ENCODE measurements around the gene PIK3R2. TPM values are rescaled to one million over a fixed set of nuclear protein-coding genes. Genes with fewer than 3 reads are reported as not detected.

Gene PIK3R2
- total and polyA plus RNA-seq, 10 donors: 4.2 to 22.7 (median 13.9) TPM

GRCh38 chr19:18128805-18129204 is 24.2 kb upstream of the PIK3R2 start:
- no peak for DNase-seq
- H3K36me3 ChIP-seq: peaks cover 0 to 100% (median 86%) of the 10 kb centered on the region in 6 donors
- no peaks in the 10 kb centered on the region for H3K9me3 ChIP-seq
- TF ChIP-seq POLR2AphosphoS5 (IDR thresholded peaks at IDR 0.05): peak in 1 of 3 donors; percentile 15
- no peak for TF ChIP-seq POLR2A (IDR thresholded peaks at IDR 0.05)
- no peak overlapping the region for H3K4me3 ChIP-seq
- intact Hi-C loops (cut with DNase I; ENCODE audit: low total_unique reads): no loop called here
- peak overlapping the region in 3 of 8 donors; percentile 53 to 64 (median 59) for H3K27ac ChIP-seq
- H3K4me1 ChIP-seq: peaks cover 0 to 38% (median 2%) of the 10 kb centered on the region in 6 donors
- H3K27me3 ChIP-seq (replicated peaks in 1 of 7): no peaks in the 10 kb centered on the region
- WGBS, 5 donors: 92 to 98% (median 96%) methylated on average over 11 to 12 of the region's 12 CpGs

- Histone ChIP-seq H3K27ac (no peak overlapping the region), H3K27me3 (replicated peaks in 1 of 7) (no peaks in the 10 kb centered on the region), H3K4me1 (peaks cover 0 to 31% (median 2%) of the 10 kb centered on the region in 6 donors), H3K36me3 (peaks cover 0 to 100% (median 88%) of the 10 kb centered on the region in 6 donors), H3K9me3 (no peaks in the 10 kb centered on the region), H3K4me3 (no peak overlapping the region)
- intact Hi-C loops (cut with DNase I; ENCODE audit: low total_unique reads): no loop called here
- 94 to 99% (median 97%) methylated on average over 18 to 21 of the region's 21 CpGs for WGBS, 5 donors
- no peak for TF ChIP-seq CTCF (IDR thresholded peaks at IDR 0.05 in 8 of 11, conservative IDR thresholded peaks at IDR 0.05 in 3 of 11)
- TF ChIP-seq POLR2AphosphoS5 (IDR thresholded peaks at IDR 0.05): peak in 1 of 3 donors; percentile 16
- DNase-seq: no peak
Measured at GRCh38 chr19:18130523-18131242, 22.3 kb upstream of the PIK3R2 start.

- no peaks in the 10 kb centered on the region for H3K27me3 ChIP-seq (replicated peaks in 1 of 7)
- WGBS, 5 donors: 84 to 94% (median 88%) methylated on average over 31 of the region's 31 CpGs
Measured at GRCh38 chr19:18131841-18132596, 20.9 kb upstream of the PIK3R2 start.

More at GRCh38 chr19:18131841-18132596, 20.9 kb upstream of the PIK3R2 start:
- peak in 1 of 3 donors; percentile 59 for TF ChIP-seq POLR2AphosphoS5 (IDR thresholded peaks at IDR 0.05)
- TF ChIP-seq POLR2A (IDR thresholded peaks at IDR 0.05): no peak
- TF ChIP-seq CTCF (IDR thresholded peaks at IDR 0.05 in 8 of 11, conservative IDR thresholded peaks at IDR 0.05 in 3 of 11): no peak
- H3K4me3 ChIP-seq: no peak overlapping the region
- peaks cover 0 to 22% (median 2%) of the 10 kb centered on the region in 6 donors for H3K4me1 ChIP-seq
- peaks cover 0 to 100% (median 92%) of the 10 kb centered on the region in 6 donors for H3K36me3 ChIP-seq
- H3K27ac ChIP-seq: no peak overlapping the region
- H3K9me3 ChIP-seq: no peaks in the 10 kb centered on the region
- intact Hi-C loops (cut with DNase I; ENCODE audit: low total_unique reads): no loop called here
- no peak for DNase-seq
